Esophagus squamous epithelium (tissue), 5 donors: Measurements from ENCODE around the gene MVB12B. TPM values are rescaled to one million over a fixed set of nuclear protein-coding genes. Genes with fewer than 3 reads are reported as not detected.

Source experiments
- DNase-seq: peaks from one replicate; lab custom pipeline; 2025; lab: John Stamatoyannopoulos, UW
- H3K27ac ChIP-seq, 4 donors: fragments of 200-600 bp; sonication (generic); one replicate each; pipeline ENCODE4 v1.5.1; 2016 to 2019; ENCODE audit warnings: mild to moderate bottlenecking in 1 of 4
- H3K27me3 ChIP-seq, 4 donors: fragments of 200-600 bp; sonication (generic); 1 replicate in 3 of 4; 2 replicates in 1 of 4; pipeline versions ENCODE4 v1.5.1 to v1.6.0; 2017 to 2021; ENCODE audit warnings: antibody characterized with exemption in 1 of 4
- H3K36me3 ChIP-seq, 3 donors: fragments of 200-600 bp; sonication (generic); one replicate each; pipeline ENCODE4 v1.5.1; 2016 to 2019
- H3K4me1 ChIP-seq, 3 donors: fragments of 200-600 bp; sonication (generic); one replicate each; pipeline ENCODE4 v1.5.1; 2017 to 2019
- H3K4me3 ChIP-seq, 4 donors: fragments of 200-600 bp; sonication (generic); 1 replicate in 3 of 4; 2 replicates in 1 of 4; pipeline ENCODE4 v1.5.1; 2016 to 2019; ENCODE audit warnings: mild to moderate bottlenecking in 2 of 4, moderate library complexity in 1 of 4
- H3K9me3 ChIP-seq, 3 donors: fragments of 200-600 bp; sonication (generic); one replicate each; pipeline ENCODE4 v1.5.1; 2016 to 2019
- POLR2A ChIP-seq, 4 donors: fragments of 450-650 bp; IDR thresholded peaks; one replicate each; pipeline ENCODE4 v1.6.1; 2017; ENCODE audit warnings: antibody characterized with exemption in 4 of 4, mild to moderate bottlenecking in 4 of 4, moderate library complexity in 3 of 4
- WGBS, 2 donors: methylation state at CpG; one replicate each; pipeline ENCODE4 v1.1.5; 2018; 5-methylcytosine and 5-hydroxymethylcytosine counted together
- intact Hi-C: fragments of 100-400 bp; cut with DNase I; formaldehyde crosslinking; loops from one replicate; pipeline ENCODE4 v1.15.0; 2022
- total RNA-seq, 4 donors: library from RNA; depleted of rRNA; stranded (reverse); fragments of >200 nt; gene quantifications; one replicate each; pipeline ENCODE4 v1.1.0, GENCODE V29; 2016
- TF ChIP-seq, protein P1 (sequence below), 6 experiments: fragments of 450-650 bp in 4 of 6; fragments of 200-600 bp in 2 of 6; sonication (generic) in 2 of 6; IDR thresholded peaks; one replicate each; pipeline ENCODE4 v1.5.1; 2016 to 2019; ENCODE audit warnings: antibody characterized with exemption in 6 of 6, mild to moderate bottlenecking in 4 of 6, moderate library complexity in 4 of 6
- donor health status: DM: yes; HTN: yes; CAD: no.

The MVB12B gene
- total RNA-seq, 4 donors from 2014 or later: 3.2 to 13.2 (median 5.3) TPM

DNA sequence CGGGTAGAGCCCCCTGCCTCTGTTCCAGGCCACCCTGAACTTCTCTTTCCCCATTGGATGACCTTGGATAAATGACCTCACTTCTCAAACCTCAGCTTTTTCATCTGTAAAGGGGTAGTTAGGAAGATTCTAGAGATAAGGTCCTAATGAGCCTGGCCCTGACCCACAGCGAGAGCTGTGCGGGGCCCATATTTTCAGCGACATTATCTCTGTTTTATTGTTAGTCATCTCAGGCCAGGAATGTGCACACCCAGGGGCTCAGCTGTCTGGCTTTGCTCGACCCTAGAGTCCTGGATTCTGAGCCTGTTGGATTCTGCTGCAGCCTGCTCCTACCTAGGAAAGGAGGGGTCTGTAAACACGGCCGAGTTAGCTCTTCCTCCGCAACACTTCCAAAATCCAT is 205.9 kb downstream of the MVB12B start:
- Histone ChIP-seq H3K4me3 (no peak overlapping the region), H3K27ac (no peak overlapping the region), H3K9me3 (no peaks in the 10 kb centered on the region), H3K36me3 (no peaks in the 10 kb centered on the region), H3K4me1 (peaks cover 0 to 7% (median 0%) of the 10 kb centered on the region in 3 donors), H3K27me3 (peaks cover 0 to 56% (median 0%) of the 10 kb centered on the region in 4 donors)
- no peak for DNase-seq
- WGBS, 2 donors: 61 to 67% methylated on average over 6 to 8 of the region's 8 CpGs
- intact Hi-C loops: no loop called here
- no peak for TF ChIP-seq POLR2A (IDR thresholded peaks at IDR 0.05)
- TF ChIP-seq, protein P1, sequence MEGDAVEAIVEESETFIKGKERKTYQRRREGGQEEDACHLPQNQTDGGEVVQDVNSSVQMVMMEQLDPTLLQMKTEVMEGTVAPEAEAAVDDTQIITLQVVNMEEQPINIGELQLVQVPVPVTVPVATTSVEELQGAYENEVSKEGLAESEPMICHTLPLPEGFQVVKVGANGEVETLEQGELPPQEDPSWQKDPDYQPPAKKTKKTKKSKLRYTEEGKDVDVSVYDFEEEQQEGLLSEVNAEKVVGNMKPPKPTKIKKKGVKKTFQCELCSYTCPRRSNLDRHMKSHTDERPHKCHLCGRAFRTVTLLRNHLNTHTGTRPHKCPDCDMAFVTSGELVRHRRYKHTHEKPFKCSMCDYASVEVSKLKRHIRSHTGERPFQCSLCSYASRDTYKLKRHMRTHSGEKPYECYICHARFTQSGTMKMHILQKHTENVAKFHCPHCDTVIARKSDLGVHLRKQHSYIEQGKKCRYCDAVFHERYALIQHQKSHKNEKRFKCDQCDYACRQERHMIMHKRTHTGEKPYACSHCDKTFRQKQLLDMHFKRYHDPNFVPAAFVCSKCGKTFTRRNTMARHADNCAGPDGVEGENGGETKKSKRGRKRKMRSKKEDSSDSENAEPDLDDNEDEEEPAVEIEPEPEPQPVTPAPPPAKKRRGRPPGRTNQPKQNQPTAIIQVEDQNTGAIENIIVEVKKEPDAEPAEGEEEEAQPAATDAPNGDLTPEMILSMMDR (IDR thresholded peaks at IDR 0.05): no peak

DNA sequence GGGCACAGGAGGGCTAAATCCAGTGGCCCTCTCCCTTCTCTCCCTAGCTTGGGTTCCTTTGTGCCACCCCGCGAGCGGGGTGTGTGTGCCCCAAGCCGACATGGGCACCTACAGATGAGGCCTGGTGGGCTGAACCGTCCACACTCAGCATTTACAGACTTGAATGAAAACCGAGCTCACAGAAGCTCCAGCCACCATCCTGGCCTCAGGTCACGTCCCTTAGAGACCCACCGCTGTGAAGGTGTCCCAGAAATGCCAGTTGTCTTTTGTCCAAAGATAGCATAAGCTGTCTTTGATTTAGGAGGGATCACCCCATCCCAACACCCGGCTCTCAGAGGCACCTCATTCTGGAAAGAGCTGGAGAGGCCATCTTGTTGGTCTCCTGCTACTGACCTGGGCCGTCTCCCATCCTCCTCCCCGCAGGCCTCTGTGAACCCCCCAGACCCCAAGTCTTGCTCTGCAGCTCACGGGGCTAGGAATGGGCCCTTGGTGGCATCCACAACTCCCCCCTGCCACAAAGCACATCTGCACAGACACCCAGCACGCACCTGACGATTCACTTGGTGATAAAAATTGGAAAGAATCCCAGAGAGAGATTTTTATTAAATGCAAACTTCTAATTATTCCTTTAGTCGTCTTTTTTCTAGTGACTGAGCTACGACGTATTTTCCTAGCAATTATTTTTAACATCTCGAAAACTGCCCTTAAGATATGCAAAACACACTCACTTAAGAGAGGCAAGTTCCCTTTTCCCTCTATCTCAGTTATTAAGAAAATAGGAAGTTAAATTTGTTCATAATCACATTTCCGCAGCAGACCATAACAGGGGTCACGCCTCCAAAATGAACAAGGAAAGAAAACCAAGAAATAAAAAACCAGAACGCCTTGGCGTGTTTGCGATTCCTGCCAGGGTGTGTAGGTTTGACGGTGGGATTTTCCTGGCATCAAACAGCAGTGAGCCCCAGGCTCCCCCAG is 206.6 kb downstream of the MVB12B start:
- Histone ChIP-seq H3K36me3 (no peaks in the 10 kb centered on the region), H3K27ac (peak overlapping the region in 1 of 4 donors; percentile 14), H3K9me3 (no peaks in the 10 kb centered on the region), H3K4me1 (peaks cover 0 to 7% (median 0%) of the 10 kb centered on the region in 3 donors), H3K4me3 (no peak overlapping the region), H3K27me3 (peaks cover 0 to 62% (median 0%) of the 10 kb centered on the region in 4 donors)
- intact Hi-C loops: no loop called here
- WGBS, 2 donors: 68 to 74% methylated on average over 20 to 21 of the region's 24 CpGs
- no peak for TF ChIP-seq POLR2A (IDR thresholded peaks at IDR 0.05)
- TF ChIP-seq, protein P1 (IDR thresholded peaks at IDR 0.05): no peak
- no peak for DNase-seq

DNA sequence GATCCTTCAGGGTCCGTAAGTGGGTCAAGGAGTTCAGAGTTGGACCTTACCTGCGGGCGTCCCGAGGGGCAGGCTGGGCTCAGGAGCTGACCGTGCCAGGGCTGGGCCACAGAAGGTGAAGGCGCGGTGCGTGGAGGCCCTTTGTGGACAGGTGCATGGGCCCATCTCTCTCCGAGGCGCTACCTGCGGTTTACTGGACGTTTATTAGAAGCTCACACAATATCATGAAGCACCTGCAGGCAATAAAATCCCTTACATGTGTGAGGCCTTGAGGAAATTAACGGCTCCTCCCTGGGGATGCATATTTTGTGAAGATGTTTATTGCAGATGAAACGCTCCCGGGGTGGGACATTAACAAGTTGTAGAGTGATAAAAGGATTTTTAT is 207.3 kb downstream of the MVB12B start:
- TF ChIP-seq, protein P1 (IDR thresholded peaks at IDR 0.05): no peak
- TF ChIP-seq POLR2A (IDR thresholded peaks at IDR 0.05): no peak
- Histone ChIP-seq H3K27ac (peak overlapping the region in 1 of 4 donors; percentile 14), H3K9me3 (no peaks in the 10 kb centered on the region), H3K4me1 (peaks cover 0 to 7% (median 0%) of the 10 kb centered on the region in 3 donors), H3K27me3 (peaks cover 0 to 68% (median 0%) of the 10 kb centered on the region in 4 donors), H3K36me3 (no peaks in the 10 kb centered on the region), H3K4me3 (no peak overlapping the region)
- WGBS, 2 donors: 69 to 70% methylated on average over 12 to 15 of the region's 15 CpGs
- intact Hi-C loops: no loop called here
- no peak for DNase-seq

DNA sequence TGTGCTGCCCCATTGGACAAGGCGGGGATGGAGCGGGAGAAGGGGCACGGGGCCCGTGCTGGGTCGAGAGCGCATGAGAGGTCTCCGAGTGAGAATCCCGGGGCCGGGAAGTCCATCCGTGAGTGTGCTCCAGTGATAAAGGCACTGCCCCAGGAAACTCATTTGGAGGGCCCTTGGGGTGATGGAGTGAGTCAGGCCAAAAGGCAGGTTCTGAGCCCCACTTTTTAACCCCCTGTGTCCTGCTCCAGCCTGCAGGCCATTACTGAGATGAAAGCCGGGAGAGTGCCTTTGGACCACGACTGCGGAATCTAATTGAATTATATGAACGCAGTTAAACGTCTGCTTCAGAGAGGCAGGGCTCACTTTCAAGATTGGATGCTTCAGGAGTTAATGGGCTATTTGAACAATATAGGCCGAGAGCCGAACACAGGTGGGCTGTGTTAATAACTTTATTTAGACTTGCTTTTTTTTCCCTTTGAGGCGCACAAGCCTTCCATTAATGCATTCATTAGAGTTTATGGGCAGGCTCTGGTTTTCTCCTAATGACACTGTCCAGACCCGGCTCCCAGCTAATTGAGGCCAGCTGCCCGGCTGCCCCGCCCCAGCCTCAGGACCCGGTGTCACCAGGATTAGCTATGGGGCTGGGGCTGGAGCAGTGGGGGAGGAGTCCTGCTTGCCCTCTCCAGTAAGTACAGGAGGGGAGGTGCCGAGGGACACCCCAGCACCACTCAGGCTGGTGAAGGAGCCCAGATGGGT is 208.0 kb downstream of the MVB12B start:
- WGBS, 2 donors: 63 to 65% methylated on average over 18 of the region's 23 CpGs
- Histone ChIP-seq H3K4me1 (peaks cover 0 to 7% (median 0%) of the 10 kb centered on the region in 3 donors), H3K27ac (no peak overlapping the region), H3K27me3 (peaks cover 0 to 73% (median 0%) of the 10 kb centered on the region in 4 donors), H3K4me3 (no peak overlapping the region), H3K9me3 (no peaks in the 10 kb centered on the region), H3K36me3 (no peaks in the 10 kb centered on the region)
- TF ChIP-seq, protein P1 (IDR thresholded peaks at IDR 0.05): no peak
- TF ChIP-seq POLR2A (IDR thresholded peaks at IDR 0.05): no peak
- no peak for DNase-seq
- intact Hi-C loops: no loop called here
